ENCODE data around the gene CHCHD3. TPM values are rescaled to one million over a fixed set of nuclear protein-coding genes. Genes with fewer than 3 reads are reported as not detected.

CHCHD3 gene
- total and polyA plus RNA-seq, 2 donors from 2014 or later: 53.9 to 77.3 TPM

GRCh38 chr7:133124974-133125373 is 43.1 kb upstream of the CHCHD3 start:
- DNase-seq (peak in 2 of 5 donors; percentile 11 to 15), FAIRE-seq (no peak)
- Histone ChIP-seq H3K27ac (ENCODE audit: low read depth in 2 of 2, low read length in 2 of 2) (no peak overlapping the region), H3K9me3 (ENCODE audit: control insufficient read depth in 2 of 3, insufficient read depth in 1 of 3, low read length in 3 of 3) (no peaks in the 10 kb centered on the region), H3K36me3 (ENCODE audit: control insufficient read depth in 2 of 3, insufficient read depth in 3 of 3, low read length in 3 of 3) (no peaks in the 10 kb centered on the region), H3K4me1 (ENCODE audit: control insufficient read depth in 2 of 3, insufficient read depth in 2 of 3, low read depth in 1 of 3, low read length in 3 of 3) (no peaks in the 10 kb centered on the region), H3K4me3 (ENCODE audit: low read length in 3 of 3) (no peak overlapping the region), H3K27me3 (ENCODE audit: control insufficient read depth, insufficient read depth, low read length) (no peaks in the 10 kb centered on the region), H3K9ac (ENCODE audit: low read length in 3 of 3) (no peak overlapping the region)
- no peak for TF ChIP-seq CTCF (IDR thresholded peaks at IDR 0.05; ENCODE audit: borderline replicate concordance, extremely low read depth, insufficient read depth)
- intact Hi-C loops (cut with DNase I): no loop called here

- H3K9ac ChIP-seq (ENCODE audit: low read length in 3 of 3): no peak overlapping the region
- no peaks in the 10 kb centered on the region for H3K36me3 ChIP-seq (ENCODE audit: control insufficient read depth in 2 of 3, insufficient read depth in 3 of 3, low read length in 3 of 3)
- no peak overlapping the region for H3K4me3 ChIP-seq (ENCODE audit: low read length in 3 of 3)
- H3K9me3 ChIP-seq (ENCODE audit: control insufficient read depth in 2 of 3, insufficient read depth in 1 of 3, low read length in 3 of 3): no peaks in the 10 kb centered on the region
- H3K4me1 ChIP-seq (ENCODE audit: control insufficient read depth in 2 of 3, insufficient read depth in 2 of 3, low read depth in 1 of 3, low read length in 3 of 3): no peaks in the 10 kb centered on the region
- DNase-seq: peak in 2 of 5 donors; percentile 20 to 60
- no peak for FAIRE-seq
- H3K27me3 ChIP-seq (ENCODE audit: control insufficient read depth, insufficient read depth, low read length): no peaks in the 10 kb centered on the region
- TF ChIP-seq CTCF (IDR thresholded peaks at IDR 0.05; ENCODE audit: borderline replicate concordance, extremely low read depth, insufficient read depth): no peak
- intact Hi-C loops (cut with DNase I): no loop called here
- H3K27ac ChIP-seq (ENCODE audit: low read depth in 2 of 2, low read length in 2 of 2): no peak overlapping the region
These were observed 39.4 kb upstream of the CHCHD3 start for GRCh38 chr7:133121175-133121844.

- intact Hi-C loops (cut with DNase I): no loop called here
- Histone ChIP-seq H3K9ac (ENCODE audit: low read length in 3 of 3) (no peak overlapping the region), H3K4me3 (ENCODE audit: low read length in 3 of 3) (no peak overlapping the region), H3K9me3 (ENCODE audit: control insufficient read depth in 2 of 3, insufficient read depth in 1 of 3, low read length in 3 of 3) (no peaks in the 10 kb centered on the region), H3K36me3 (ENCODE audit: control insufficient read depth in 2 of 3, insufficient read depth in 3 of 3, low read length in 3 of 3) (no peaks in the 10 kb centered on the region), H3K27ac (ENCODE audit: low read depth in 2 of 2, low read length in 2 of 2) (no peak overlapping the region), H3K27me3 (ENCODE audit: control insufficient read depth, insufficient read depth, low read length) (no peaks in the 10 kb centered on the region), H3K4me1 (ENCODE audit: control insufficient read depth in 2 of 3, insufficient read depth in 2 of 3, low read depth in 1 of 3, low read length in 3 of 3) (no peaks in the 10 kb centered on the region)
- FAIRE-seq (no peak), DNase-seq (no peak)
- TF ChIP-seq CTCF (IDR thresholded peaks at IDR 0.05; ENCODE audit: borderline replicate concordance, extremely low read depth, insufficient read depth): no peak
These were observed 37.2 kb upstream of the CHCHD3 start for GRCh38 chr7:133119067-133119466.

- Histone ChIP-seq H3K4me1 (ENCODE audit: control insufficient read depth in 2 of 3, insufficient read depth in 2 of 3, low read depth in 1 of 3, low read length in 3 of 3) (no peaks in the 10 kb centered on the region), H3K27ac (ENCODE audit: low read depth in 2 of 2, low read length in 2 of 2) (no peak overlapping the region), H3K9ac (ENCODE audit: low read length in 3 of 3) (no peak overlapping the region), H3K4me3 (ENCODE audit: low read length in 3 of 3) (no peak overlapping the region), H3K9me3 (ENCODE audit: control insufficient read depth in 2 of 3, insufficient read depth in 1 of 3, low read length in 3 of 3) (no peaks in the 10 kb centered on the region), H3K27me3 (ENCODE audit: control insufficient read depth, insufficient read depth, low read length) (no peaks in the 10 kb centered on the region), H3K36me3 (ENCODE audit: control insufficient read depth in 2 of 3, insufficient read depth in 3 of 3, low read length in 3 of 3) (no peaks in the 10 kb centered on the region)
- no peak for FAIRE-seq
- intact Hi-C loops (cut with DNase I): no loop called here
- no peak for DNase-seq
- no peak for TF ChIP-seq CTCF (IDR thresholded peaks at IDR 0.05; ENCODE audit: borderline replicate concordance, extremely low read depth, insufficient read depth)
These were observed 36.4 kb upstream of the CHCHD3 start for GRCh38 chr7:133118261-133118660.

Measured in kidney (tissue), 14 donors.